Tibial nerve (tissue), 4 donors: ENCODE measurements around the gene IQCM.

Source experiments
- EP300 ChIP-seq, 2 donors: sonication (generic); formaldehyde crosslinking; IDR thresholded peaks; one replicate each; pipeline ENCODE4 v1.6.1; 2017; ENCODE audit warnings: antibody characterized with exemption in 2 of 2, mild to moderate bottlenecking in 1 of 2
- POLR2A ChIP-seq, 2 donors: fragments of 450-650 bp; IDR thresholded peaks; one replicate each; pipeline ENCODE4 v1.6.1; 2017; ENCODE audit warnings: antibody characterized with exemption in 2 of 2, mild to moderate bottlenecking in 2 of 2, moderate library complexity in 2 of 2
- TF ChIP-seq, protein P1 (sequence below), 5 experiments: fragments of 200-600 bp in 3 of 5; fragments of 450-650 bp in 2 of 5; sonication (generic) in 3 of 5; IDR thresholded peaks; one replicate each; pipeline ENCODE4 v1.5.1; 2016 to 2019; ENCODE audit warnings: antibody characterized with exemption in 5 of 5, mild to moderate bottlenecking in 3 of 5, moderate library complexity in 2 of 5

DNA sequence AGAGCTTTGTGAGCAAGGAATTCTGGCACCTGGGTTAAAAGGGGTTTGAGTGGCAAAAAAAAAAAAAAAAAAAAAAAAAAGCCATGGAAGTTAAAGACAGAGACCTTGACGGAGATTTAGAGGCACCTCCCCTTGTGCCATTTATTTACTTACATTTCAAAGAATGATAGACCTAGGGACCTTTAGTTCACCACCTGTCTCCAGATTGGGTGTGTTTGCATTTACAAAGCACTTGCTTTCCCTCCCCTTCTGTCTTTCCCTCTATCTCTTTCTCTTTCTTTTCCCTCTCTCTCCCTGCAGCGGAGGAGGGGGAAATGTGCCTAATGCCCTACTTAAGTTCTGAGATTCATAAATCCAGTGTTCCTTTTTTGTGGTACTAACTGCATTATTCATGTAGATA lies 116.0 kb downstream of the IQCM start:
- TF ChIP-seq, protein P1, sequence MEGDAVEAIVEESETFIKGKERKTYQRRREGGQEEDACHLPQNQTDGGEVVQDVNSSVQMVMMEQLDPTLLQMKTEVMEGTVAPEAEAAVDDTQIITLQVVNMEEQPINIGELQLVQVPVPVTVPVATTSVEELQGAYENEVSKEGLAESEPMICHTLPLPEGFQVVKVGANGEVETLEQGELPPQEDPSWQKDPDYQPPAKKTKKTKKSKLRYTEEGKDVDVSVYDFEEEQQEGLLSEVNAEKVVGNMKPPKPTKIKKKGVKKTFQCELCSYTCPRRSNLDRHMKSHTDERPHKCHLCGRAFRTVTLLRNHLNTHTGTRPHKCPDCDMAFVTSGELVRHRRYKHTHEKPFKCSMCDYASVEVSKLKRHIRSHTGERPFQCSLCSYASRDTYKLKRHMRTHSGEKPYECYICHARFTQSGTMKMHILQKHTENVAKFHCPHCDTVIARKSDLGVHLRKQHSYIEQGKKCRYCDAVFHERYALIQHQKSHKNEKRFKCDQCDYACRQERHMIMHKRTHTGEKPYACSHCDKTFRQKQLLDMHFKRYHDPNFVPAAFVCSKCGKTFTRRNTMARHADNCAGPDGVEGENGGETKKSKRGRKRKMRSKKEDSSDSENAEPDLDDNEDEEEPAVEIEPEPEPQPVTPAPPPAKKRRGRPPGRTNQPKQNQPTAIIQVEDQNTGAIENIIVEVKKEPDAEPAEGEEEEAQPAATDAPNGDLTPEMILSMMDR (IDR thresholded peaks at IDR 0.05): no peak
- TF ChIP-seq POLR2A (IDR thresholded peaks at IDR 0.05) (no peak), EP300 (IDR thresholded peaks at IDR 0.05) (no peak)
